Suppressor macrophage treated with lipopolysaccharide for 1 hour (primary cell): ENCODE data around the gene HS6ST3.

Source experiments
- DNase-seq, 3 donors: peaks; one replicate each; pipeline ENCODE4 v3.0.0-alpha.2; 2020 to 2022

Gene HS6ST3

GRCh38 chr13:96342286-96342685 lies 252.4 kb downstream of the HS6ST3 start:
- no peak for DNase-seq

- no peak for DNase-seq
Observed at GRCh38 chr13:96342852-96343465, 253.1 kb downstream of the HS6ST3 start.

- no peak for DNase-seq
Observed at GRCh38 chr13:96346921-96347320, 257.0 kb downstream of the HS6ST3 start.

- DNase-seq = no peak
Observed at GRCh38 chr13:96373597-96373996, 283.7 kb downstream of the HS6ST3 start.

- DNase-seq = no peak
Observed at GRCh38 chr13:96377835-96378234, 287.9 kb downstream of the HS6ST3 start.

GRCh38 chr13:96379967-96380366 lies 290.1 kb downstream of the HS6ST3 start:
- DNase-seq = no peak

GRCh38 chr13:96381681-96382080 lies 291.8 kb downstream of the HS6ST3 start:
- no peak for DNase-seq

- DNase-seq = no peak
Observed at GRCh38 chr13:96388598-96388997, 298.7 kb downstream of the HS6ST3 start.

- DNase-seq = no peak
Observed at GRCh38 chr13:96391606-96392005, 301.7 kb downstream of the HS6ST3 start.

GRCh38 chr13:96397807-96398206 lies 307.9 kb downstream of the HS6ST3 start:
- DNase-seq = no peak

- no peak for DNase-seq
Observed at GRCh38 chr13:96398486-96398885, 308.6 kb downstream of the HS6ST3 start.

- no peak for DNase-seq
Observed at GRCh38 chr13:96403241-96403640, 313.3 kb downstream of the HS6ST3 start.

GRCh38 chr13:96403651-96404050 lies 313.7 kb downstream of the HS6ST3 start:
- no peak for DNase-seq

GRCh38 chr13:96415831-96416385 lies 326.0 kb downstream of the HS6ST3 start:
- DNase-seq = no peak

- DNase-seq = no peak
Observed at GRCh38 chr13:96417939-96418685, 328.2 kb downstream of the HS6ST3 start.

- DNase-seq = no peak
Observed at GRCh38 chr13:96421314-96421713, 331.4 kb downstream of the HS6ST3 start.

GRCh38 chr13:96422002-96422401 lies 332.1 kb downstream of the HS6ST3 start:
- no peak for DNase-seq

- no peak for DNase-seq
Observed at GRCh38 chr13:96426167-96426566, 336.3 kb downstream of the HS6ST3 start.

GRCh38 chr13:96428911-96429310 lies 339.0 kb downstream of the HS6ST3 start:
- no peak for DNase-seq

- no peak for DNase-seq
Observed at GRCh38 chr13:96431044-96431581, 341.2 kb downstream of the HS6ST3 start.

GRCh38 chr13:96444676-96445075 lies 354.8 kb downstream of the HS6ST3 start:
- DNase-seq = no peak

GRCh38 chr13:96449920-96450319 lies 360.0 kb downstream of the HS6ST3 start:
- DNase-seq = no peak

GRCh38 chr13:96450326-96451020 lies 360.6 kb downstream of the HS6ST3 start:
- no peak for DNase-seq
